Tibial nerve (tissue), 4 donors: ENCODE data around the gene TAF6. TPM values are rescaled to one million over a fixed set of nuclear protein-coding genes. Genes with fewer than 3 reads are reported as not detected.
A peak's percentile ranks its signal among the peaks of the same experiment; 100 is the strongest.

ENCODE experiments used
- DNase-seq, 2 donors: peaks; one replicate each; pipeline ENCODE4 v3.0.0-alpha.2; 2019; ENCODE audit warnings: low spot score in 2 of 2
- H3K27ac ChIP-seq, 4 donors: fragments of 200-600 bp; sonication (generic) in 3 of 4; one replicate each; pipeline ENCODE4 v1.5.1; 2017 to 2019; ENCODE audit warnings: mild to moderate bottlenecking in 1 of 4
- H3K27me3 ChIP-seq, 2 donors: fragments of 200-600 bp; sonication (generic) in 1 of 2; one replicate each; pipeline versions ENCODE4 v1.5.1 to v1.6.0; 2017 to 2019
- H3K36me3 ChIP-seq, 3 donors: fragments of 200-600 bp; sonication (generic); one replicate each; pipeline ENCODE4 v1.5.1; 2018 to 2019
- H3K4me1 ChIP-seq, 4 donors: fragments of 200-600 bp; sonication (generic) in 3 of 4; one replicate each; pipeline ENCODE4 v1.5.1; 2017 to 2019
- H3K4me3 ChIP-seq, 4 donors: fragments of 200-600 bp; sonication (generic) in 3 of 4; one replicate each; pipeline ENCODE4 v1.5.1; 2017 to 2019; ENCODE audit warnings: mild to moderate bottlenecking in 1 of 4, moderate library complexity in 1 of 4
- H3K9me3 ChIP-seq, 4 donors: fragments of 200-600 bp; sonication (generic) in 3 of 4; one replicate each; pipeline ENCODE4 v1.5.1; 2017 to 2019
- EP300 ChIP-seq, 2 donors: sonication (generic); formaldehyde crosslinking; IDR thresholded peaks; one replicate each; pipeline ENCODE4 v1.6.1; 2017; ENCODE audit warnings: antibody characterized with exemption in 2 of 2, mild to moderate bottlenecking in 1 of 2
- POLR2A ChIP-seq, 2 donors: fragments of 450-650 bp; IDR thresholded peaks; one replicate each; pipeline ENCODE4 v1.6.1; 2017; ENCODE audit warnings: antibody characterized with exemption in 2 of 2, mild to moderate bottlenecking in 2 of 2, moderate library complexity in 2 of 2
- WGBS, 2 donors: methylation state at CpG; one replicate each; pipeline ENCODE4 v1.1.5; 2018; 5-methylcytosine and 5-hydroxymethylcytosine counted together
- total RNA-seq, 4 donors: library from RNA; depleted of rRNA; stranded (reverse); fragments of >200 nt; gene quantifications; one replicate each; pipeline ENCODE4 v1.1.0, GENCODE V29; 2016
- TF ChIP-seq, protein P1 (sequence below), 5 experiments: fragments of 200-600 bp in 3 of 5; fragments of 450-650 bp in 2 of 5; sonication (generic) in 3 of 5; IDR thresholded peaks; one replicate each; pipeline ENCODE4 v1.5.1; 2016 to 2019; ENCODE audit warnings: antibody characterized with exemption in 5 of 5, mild to moderate bottlenecking in 3 of 5, moderate library complexity in 2 of 5

The TAF6 gene
- total RNA-seq, 4 donors from 2014 or later: 46.1 to 56.9 (median 54.2) TPM

- H3K36me3 ChIP-seq: peaks cover 0 to 67% (median 23%) of the 10 kb centered on the region in 3 donors
- H3K9me3 ChIP-seq: no peaks in the 10 kb centered on the region
- no peak overlapping the region for H3K4me3 ChIP-seq
- H3K4me1 ChIP-seq: peaks cover 0 to 32% (median 19%) of the 10 kb centered on the region in 4 donors
- 74 to 77% methylated on average over 17 of the region's 17 CpGs for WGBS, 2 donors
- TF ChIP-seq, protein P1, sequence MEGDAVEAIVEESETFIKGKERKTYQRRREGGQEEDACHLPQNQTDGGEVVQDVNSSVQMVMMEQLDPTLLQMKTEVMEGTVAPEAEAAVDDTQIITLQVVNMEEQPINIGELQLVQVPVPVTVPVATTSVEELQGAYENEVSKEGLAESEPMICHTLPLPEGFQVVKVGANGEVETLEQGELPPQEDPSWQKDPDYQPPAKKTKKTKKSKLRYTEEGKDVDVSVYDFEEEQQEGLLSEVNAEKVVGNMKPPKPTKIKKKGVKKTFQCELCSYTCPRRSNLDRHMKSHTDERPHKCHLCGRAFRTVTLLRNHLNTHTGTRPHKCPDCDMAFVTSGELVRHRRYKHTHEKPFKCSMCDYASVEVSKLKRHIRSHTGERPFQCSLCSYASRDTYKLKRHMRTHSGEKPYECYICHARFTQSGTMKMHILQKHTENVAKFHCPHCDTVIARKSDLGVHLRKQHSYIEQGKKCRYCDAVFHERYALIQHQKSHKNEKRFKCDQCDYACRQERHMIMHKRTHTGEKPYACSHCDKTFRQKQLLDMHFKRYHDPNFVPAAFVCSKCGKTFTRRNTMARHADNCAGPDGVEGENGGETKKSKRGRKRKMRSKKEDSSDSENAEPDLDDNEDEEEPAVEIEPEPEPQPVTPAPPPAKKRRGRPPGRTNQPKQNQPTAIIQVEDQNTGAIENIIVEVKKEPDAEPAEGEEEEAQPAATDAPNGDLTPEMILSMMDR (IDR thresholded peaks at IDR 0.05): no peak
- TF ChIP-seq EP300 (IDR thresholded peaks at IDR 0.05) (no peak), POLR2A (IDR thresholded peaks at IDR 0.05) (no peak)
- H3K27ac ChIP-seq: peak overlapping the region in 1 of 4 donors; percentile 98
- no peaks in the 10 kb centered on the region for H3K27me3 ChIP-seq
- no peak for DNase-seq
These were observed 16.0 kb downstream of the TAF6 start for GRCh38 chr7:100102950-100103840.

GRCh38 chr7:100101016-100101862, 17.9 kb downstream of the TAF6 start, which contains the start of the genes AP4M1 and MCM7:
Gene AP4M1 (plus strand): TSS chr7:100101643. CDS start chr7:100101715, 72 bp downstream.
Gene MCM7 (minus strand): TSS chr7:100101397. CDS start chr7:100101294, 103 bp downstream.
- no peaks in the 10 kb centered on the region for H3K27me3 ChIP-seq
- H3K9me3 ChIP-seq: no peaks in the 10 kb centered on the region
- 0 to 1% methylated on average over 49 to 55 of the region's 80 CpGs for WGBS, 2 donors
- H3K27ac ChIP-seq: peak within 1 kb of the TSS; percentile 76 to 98 (median 92)
- DNase-seq: peak; percentile 96 to 97
- H3K4me1 ChIP-seq: peaks cover 0 to 35% (median 19%) of the 10 kb centered on the region in 4 donors
- H3K36me3 ChIP-seq: peaks cover 0 to 67% (median 34%) of the 10 kb centered on the region in 3 donors
- H3K4me3 ChIP-seq: peak within 1 kb of the TSS; percentile 62 to 99 (median 74)
- TF ChIP-seq EP300 (IDR thresholded peaks at IDR 0.05) (peak; percentile 49 to 81), POLR2A (IDR thresholded peaks at IDR 0.05) (peak in 1 of 2 donors; percentile 43)
- TF ChIP-seq, protein P1 (IDR thresholded peaks at IDR 0.05): peak in 2 of 5 experiments; percentile 11 to 26

DNA sequence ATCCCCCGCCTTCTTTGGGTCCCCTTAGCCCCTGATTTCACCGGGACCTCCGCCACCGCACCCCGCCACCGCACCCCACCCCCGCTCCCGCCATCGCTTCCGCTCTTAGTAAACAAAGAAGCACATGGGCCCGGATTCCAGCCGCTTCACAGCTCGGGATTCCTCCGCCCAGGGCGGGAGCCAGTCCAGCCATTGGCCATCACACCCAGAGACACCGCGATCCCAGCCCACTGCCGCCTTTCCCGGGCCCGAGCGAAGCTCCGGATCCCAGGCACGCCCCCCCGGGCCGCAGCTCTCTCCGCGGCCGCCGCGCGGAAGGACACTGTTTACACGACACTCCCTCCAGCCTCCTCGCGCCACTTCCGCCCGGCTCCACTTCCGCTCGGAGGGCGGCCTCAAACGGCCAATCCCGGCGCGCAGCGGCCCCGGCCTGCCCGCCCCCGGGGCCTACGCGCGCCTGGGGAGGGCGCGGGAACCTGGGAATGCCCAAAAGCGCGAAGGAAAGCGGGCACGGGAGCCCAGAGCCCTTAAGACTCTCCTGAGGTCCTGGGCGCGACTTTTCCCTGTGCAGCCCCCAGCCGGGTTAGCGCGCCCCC, 18.6 kb downstream of the TAF6 start:
- Histone ChIP-seq H3K9me3 (no peaks in the 10 kb centered on the region), H3K4me1 (peaks cover 0 to 35% (median 19%) of the 10 kb centered on the region in 4 donors), H3K27ac (peak overlapping the region; percentile 76 to 96 (median 87)), H3K4me3 (peak overlapping the region; percentile 62 to 99 (median 74)), H3K27me3 (no peaks in the 10 kb centered on the region), H3K36me3 (peaks cover 0 to 67% (median 41%) of the 10 kb centered on the region in 3 donors)
- TF ChIP-seq POLR2A (IDR thresholded peaks at IDR 0.05) (peak in 1 of 2 donors; percentile 15), EP300 (IDR thresholded peaks at IDR 0.05) (peak; percentile 76 to 96)
- TF ChIP-seq, protein P1 (IDR thresholded peaks at IDR 0.05): peak in 2 of 5 experiments; percentile 41 to 62
- peak; percentile 86 to 89 for DNase-seq
- WGBS, 2 donors: 0 to 1% methylated on average over 29 to 46 of the region's 61 CpGs

DNA sequence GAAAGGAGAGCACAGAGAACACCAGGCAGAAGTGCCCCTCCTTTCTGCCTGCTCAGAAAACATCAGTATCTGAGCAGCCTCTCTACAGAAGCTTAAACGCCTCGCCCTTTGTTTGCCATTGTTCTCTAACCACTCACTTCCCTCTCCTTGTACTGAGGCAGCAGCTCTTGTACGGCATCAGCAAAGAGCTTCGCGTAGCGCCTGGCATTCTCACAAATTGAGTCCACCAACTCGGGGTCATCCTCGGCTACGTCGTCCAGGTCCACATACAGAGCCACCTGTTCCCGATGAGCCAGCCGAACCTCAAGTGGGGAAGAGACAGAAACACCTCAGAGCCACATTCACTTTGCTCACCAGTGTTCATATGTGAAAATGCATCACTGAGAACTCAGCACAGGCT, 19.7 kb downstream of the TAF6 start:
- Histone ChIP-seq H3K9me3 (no peaks in the 10 kb centered on the region), H3K27me3 (no peaks in the 10 kb centered on the region), H3K4me3 (peak overlapping the region; percentile 62 to 99 (median 74)), H3K36me3 (peaks cover 3 to 67% (median 41%) of the 10 kb centered on the region in 3 donors), H3K4me1 (peaks cover 0 to 35% (median 19%) of the 10 kb centered on the region in 4 donors), H3K27ac (peak overlapping the region in 3 of 4 donors; percentile 76 to 96 (median 86))
- DNase-seq: no peak
- WGBS, 2 donors: 64% methylated on average over 12 of the region's 12 CpGs
- TF ChIP-seq, protein P1 (IDR thresholded peaks at IDR 0.05): no peak
- TF ChIP-seq POLR2A (IDR thresholded peaks at IDR 0.05) (no peak), EP300 (IDR thresholded peaks at IDR 0.05) (no peak)
